ENCODE data around the gene NDUFA11.

NDUFA11 gene

DNA sequence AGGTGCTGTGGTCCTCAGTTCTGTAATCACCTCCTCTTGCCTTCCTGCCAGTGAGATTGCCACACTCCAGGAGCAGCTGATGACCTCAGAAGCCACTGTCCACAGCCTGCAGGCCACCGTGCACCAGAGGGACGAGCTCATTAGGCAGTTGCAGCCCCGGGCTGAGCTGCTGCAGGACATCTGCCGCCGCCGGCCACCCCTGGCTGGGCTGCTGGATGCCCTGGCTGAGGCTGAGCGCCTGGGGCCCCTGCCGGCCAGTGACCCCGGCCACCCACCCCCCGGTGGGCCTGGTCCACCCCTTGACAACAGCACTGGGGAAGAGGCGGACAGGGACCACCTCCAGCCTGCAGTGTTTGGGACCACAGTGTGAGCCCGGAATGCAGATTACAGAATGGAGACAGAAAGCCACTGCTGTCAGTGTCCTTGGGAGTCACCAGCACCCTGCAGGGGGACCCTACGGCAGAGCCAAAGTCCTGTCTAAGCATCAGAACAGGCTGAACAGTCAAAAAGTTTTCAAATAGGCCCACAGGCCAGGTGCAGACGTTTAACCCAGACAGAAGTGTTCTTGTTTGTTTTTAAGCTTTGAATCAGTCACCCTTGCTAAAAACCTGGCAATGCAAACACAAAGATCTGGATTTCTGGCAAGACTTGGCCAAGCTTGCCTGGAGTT lies 5.3 kb upstream of the NDUFA11 start:
- H3K4me1 Mint-ChIP-seq (ENCODE audit: low read depth) = peaks cover 4% of the 10 kb centered on the region
- DNase-seq (ENCODE audit: low spot score) = no peak
- H3K27me3 Mint-ChIP-seq (ENCODE audit: low read depth) = no peaks in the 10 kb centered on the region
- no peaks in the 10 kb centered on the region for H3K9me3 Mint-ChIP-seq
- H3K27ac Mint-ChIP-seq = no peak overlapping the region
- peaks cover 4% of the 10 kb centered on the region for H3K36me3 Mint-ChIP-seq (ENCODE audit: low read depth)
- H3K4me3 Mint-ChIP-seq = no peak overlapping the region

DNA sequence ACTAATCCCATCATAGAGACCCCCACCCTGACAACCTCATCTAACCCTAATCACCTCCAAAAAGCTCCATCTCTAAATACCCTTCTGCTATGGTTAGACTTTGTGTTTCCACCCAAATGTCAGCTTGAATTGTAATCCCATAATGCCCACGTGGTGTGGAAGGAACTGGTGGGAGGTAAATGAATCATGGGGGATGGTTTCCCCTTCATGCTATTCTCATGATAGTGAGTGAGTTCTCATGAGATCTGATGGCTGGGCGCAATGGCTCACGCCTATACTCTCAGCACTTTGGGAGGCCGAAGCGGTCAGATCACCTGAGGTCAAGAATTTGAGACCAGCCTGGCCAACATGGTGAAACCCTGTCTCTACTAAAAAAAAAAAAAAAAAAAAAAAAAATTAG lies 3.7 kb upstream of the NDUFA11 start:
- peaks cover 10% of the 10 kb centered on the region for H3K4me1 Mint-ChIP-seq (ENCODE audit: low read depth)
- peaks cover 8% of the 10 kb centered on the region for H3K36me3 Mint-ChIP-seq (ENCODE audit: low read depth)
- DNase-seq (ENCODE audit: low spot score) = peak; percentile 34
- H3K4me3 Mint-ChIP-seq = no peak overlapping the region
- no peak overlapping the region for H3K27ac Mint-ChIP-seq
- no peaks in the 10 kb centered on the region for H3K27me3 Mint-ChIP-seq (ENCODE audit: low read depth)
- no peaks in the 10 kb centered on the region for H3K9me3 Mint-ChIP-seq

DNA sequence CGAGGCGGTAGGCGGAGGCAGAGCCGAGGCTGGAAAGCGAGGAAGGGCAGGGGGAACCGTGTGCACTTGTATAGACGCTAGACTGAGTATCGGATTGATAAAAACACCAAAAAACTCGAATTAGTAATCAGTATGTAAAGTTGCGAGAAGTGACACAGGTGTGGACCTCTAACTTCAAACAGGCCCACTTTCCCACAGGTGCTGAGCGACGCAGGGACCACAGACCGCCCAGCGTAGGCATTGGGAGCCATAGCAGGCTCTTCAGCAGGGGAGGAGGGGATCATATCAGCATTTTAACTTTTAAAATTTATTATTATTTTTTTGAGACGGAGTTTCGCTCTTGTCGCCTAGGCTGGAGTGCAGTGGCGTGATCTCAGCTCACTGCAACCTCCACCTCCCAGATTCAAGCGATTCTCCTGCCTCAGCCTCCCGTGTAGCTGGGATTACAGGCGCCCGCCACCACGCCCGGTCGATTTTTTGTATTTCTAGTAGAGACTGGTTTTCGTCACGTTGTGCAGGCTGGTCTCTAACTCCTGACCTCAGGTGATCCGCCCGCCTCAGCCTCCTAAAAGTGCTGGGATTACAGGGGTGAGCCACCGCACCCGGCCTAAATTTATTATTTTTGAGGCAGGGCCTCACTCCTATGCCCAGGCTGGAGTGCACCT lies 1.7 kb upstream of the NDUFA11 start:
- H3K27me3 Mint-ChIP-seq (ENCODE audit: low read depth) = no peaks in the 10 kb centered on the region
- peaks cover 14% of the 10 kb centered on the region for H3K36me3 Mint-ChIP-seq (ENCODE audit: low read depth)
- H3K4me3 Mint-ChIP-seq = peak overlapping the region; percentile 93
- H3K9me3 Mint-ChIP-seq = no peaks in the 10 kb centered on the region
- H3K4me1 Mint-ChIP-seq (ENCODE audit: low read depth) = peaks cover 16% of the 10 kb centered on the region
- no peak for DNase-seq (ENCODE audit: low spot score)
- H3K27ac Mint-ChIP-seq = peak overlapping the region; percentile 60

DNA sequence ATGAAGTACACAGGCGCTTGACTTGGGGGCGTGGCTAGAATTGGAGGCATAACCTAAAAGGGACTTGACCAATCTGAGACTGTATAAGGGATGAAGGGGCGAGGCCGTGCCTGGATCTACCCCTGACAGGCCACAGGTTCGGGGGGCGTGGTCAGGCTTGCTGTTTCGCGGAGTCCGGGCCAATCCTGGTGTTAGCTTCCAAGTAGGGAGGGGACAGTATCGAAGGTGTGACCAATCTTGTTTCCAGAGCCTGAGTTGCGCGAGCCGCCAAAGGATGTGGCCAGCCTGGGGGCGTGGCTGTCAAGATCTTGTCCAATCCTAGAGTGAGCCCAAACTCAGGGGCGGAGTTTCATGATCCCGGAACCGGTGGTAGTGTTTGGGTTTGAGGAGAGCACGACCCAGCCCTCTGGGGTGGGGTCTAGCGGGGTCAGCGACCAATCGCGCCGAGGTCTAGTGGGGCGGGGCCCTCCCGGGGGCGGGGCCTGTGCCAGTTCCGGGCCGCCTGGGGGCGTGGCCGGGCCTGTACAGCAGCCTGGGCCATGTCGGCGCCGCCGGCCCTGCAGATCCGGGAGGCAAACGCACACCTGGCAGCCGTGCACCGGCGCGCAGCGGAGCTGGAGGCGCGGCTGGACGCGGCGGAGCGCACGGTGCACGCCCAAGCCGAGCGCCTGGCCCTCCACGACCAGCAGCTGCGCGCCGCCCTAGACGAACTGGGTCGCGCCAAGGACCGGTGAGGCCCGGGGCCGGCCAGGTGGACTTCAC lies 943 bp upstream of the NDUFA11 start, which contains the start of gene VMAC:
Gene VMAC, plus strand, starts transcription at position 521 of the 762 bp plus-strand sequence. Its CDS starts 19 bp downstream, at position 540.
- Mint-ChIP-seq H3K4me3 (peak within 1 kb of the TSS; percentile 93), H3K4me1 (ENCODE audit: low read depth) (peaks cover 16% of the 10 kb centered on the region), H3K36me3 (ENCODE audit: low read depth) (peaks cover 14% of the 10 kb centered on the region), H3K27ac (peak within 1 kb of the TSS; percentile 100), H3K9me3 (no peaks in the 10 kb centered on the region), H3K27me3 (ENCODE audit: low read depth) (no peaks in the 10 kb centered on the region)
- DNase-seq (ENCODE audit: low spot score) = peak; percentile 100

DNA sequence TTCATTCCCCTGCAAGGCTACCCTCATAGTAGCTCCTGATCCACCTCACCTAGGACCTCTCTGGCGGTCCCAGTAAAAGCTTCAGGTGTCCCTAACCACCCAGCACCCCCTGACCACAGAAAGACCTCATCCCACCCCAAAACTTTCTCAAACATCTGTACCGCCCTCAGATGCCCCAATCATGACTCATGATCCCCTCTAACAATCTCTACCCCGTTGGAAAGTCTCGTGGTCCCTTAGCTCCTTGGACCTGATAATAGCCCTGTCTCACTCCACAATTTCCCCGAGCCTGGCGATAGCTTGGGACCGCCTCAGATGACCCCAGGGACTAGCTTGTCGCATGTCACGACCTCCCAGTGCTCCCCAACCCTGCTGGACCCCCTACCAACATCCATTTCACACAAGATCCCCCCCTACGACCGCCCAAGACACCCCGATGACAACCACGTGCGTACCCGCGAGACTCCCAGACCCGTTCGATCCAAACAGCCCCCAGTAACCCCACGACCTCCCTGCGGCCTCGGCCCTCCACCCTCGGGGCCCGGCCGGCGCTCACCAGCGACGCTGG lies 450 bp downstream of the NDUFA11 start:
- Mint-ChIP-seq H3K4me3 (peak overlapping the region; percentile 93), H3K36me3 (ENCODE audit: low read depth) (peaks cover 14% of the 10 kb centered on the region), H3K4me1 (ENCODE audit: low read depth) (peaks cover 16% of the 10 kb centered on the region), H3K27ac (peak overlapping the region; percentile 100), H3K9me3 (no peaks in the 10 kb centered on the region), H3K27me3 (ENCODE audit: low read depth) (no peaks in the 10 kb centered on the region)
- peak; percentile 9 for DNase-seq (ENCODE audit: low spot score)

DNA sequence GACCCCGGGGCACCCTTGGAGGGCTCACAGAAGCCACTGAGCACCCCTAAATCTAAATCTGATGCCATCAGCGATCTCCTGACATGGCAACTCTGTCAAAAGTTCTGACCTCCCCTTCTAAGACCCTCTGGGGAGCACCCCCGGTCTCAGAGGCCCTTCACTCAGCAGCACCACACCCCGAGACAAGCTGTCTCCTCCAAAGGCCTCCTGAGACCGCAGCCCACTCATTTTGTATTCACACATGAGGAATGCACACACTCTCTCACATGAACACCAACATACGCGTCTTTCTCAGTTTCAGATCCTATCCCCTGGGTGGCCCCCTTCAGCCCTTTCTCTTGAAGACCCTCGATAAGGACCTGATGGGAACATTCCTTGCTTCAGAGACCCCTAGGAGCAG lies 2.6 kb downstream of the NDUFA11 start:
- H3K4me3 Mint-ChIP-seq = peak overlapping the region; percentile 2
- peaks cover 12% of the 10 kb centered on the region for H3K4me1 Mint-ChIP-seq (ENCODE audit: low read depth)
- no peak for DNase-seq (ENCODE audit: low spot score)
- peaks cover 12% of the 10 kb centered on the region for H3K36me3 Mint-ChIP-seq (ENCODE audit: low read depth)
- no peaks in the 10 kb centered on the region for H3K27me3 Mint-ChIP-seq (ENCODE audit: low read depth)
- H3K9me3 Mint-ChIP-seq = no peaks in the 10 kb centered on the region
- H3K27ac Mint-ChIP-seq = no peak overlapping the region

DNA sequence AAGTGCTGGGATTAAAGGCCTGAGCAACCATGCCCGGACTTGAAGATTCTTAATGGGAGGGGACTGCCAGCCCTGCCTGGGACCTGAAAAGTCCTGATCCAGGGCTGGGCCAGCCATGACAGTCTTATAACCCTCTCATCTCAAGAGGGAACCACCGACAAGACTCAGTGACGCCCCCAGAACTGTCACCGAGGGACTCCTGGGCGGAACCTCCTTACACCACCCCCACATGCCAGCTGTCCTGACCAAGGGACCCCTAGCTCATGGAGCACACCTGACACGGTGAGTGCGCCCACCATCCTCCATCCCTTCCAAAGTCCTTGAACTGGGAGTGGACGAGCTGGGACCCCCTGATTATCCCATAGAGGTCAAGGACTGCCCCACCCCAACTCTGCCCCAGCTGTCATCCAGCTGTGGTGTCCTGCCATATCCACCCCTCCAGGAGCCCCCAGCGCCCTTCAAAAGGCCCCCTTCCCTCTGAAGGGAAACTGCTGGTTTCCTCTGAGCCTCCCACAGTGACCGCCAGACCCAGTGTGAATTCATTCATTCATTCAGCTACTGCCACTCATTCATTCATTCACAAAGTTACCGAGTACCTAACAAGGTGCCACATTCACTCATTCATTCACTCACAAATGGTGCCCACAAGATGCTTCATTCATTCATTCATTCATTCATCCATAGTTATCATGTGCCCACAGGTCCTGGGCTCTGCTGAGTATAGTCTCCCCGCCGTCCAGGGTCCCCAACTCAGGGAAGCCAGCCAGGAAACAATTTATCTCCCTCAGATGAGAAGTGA lies 3.7 kb downstream of the NDUFA11 start:
- H3K36me3 Mint-ChIP-seq (ENCODE audit: low read depth) = peaks cover 15% of the 10 kb centered on the region
- peaks cover 12% of the 10 kb centered on the region for H3K4me1 Mint-ChIP-seq (ENCODE audit: low read depth)
- no peak overlapping the region for H3K27ac Mint-ChIP-seq
- DNase-seq (ENCODE audit: low spot score) = no peak
- H3K9me3 Mint-ChIP-seq = no peaks in the 10 kb centered on the region
- H3K27me3 Mint-ChIP-seq (ENCODE audit: low read depth) = no peaks in the 10 kb centered on the region
- H3K4me3 Mint-ChIP-seq = peak overlapping the region; percentile 4

DNA sequence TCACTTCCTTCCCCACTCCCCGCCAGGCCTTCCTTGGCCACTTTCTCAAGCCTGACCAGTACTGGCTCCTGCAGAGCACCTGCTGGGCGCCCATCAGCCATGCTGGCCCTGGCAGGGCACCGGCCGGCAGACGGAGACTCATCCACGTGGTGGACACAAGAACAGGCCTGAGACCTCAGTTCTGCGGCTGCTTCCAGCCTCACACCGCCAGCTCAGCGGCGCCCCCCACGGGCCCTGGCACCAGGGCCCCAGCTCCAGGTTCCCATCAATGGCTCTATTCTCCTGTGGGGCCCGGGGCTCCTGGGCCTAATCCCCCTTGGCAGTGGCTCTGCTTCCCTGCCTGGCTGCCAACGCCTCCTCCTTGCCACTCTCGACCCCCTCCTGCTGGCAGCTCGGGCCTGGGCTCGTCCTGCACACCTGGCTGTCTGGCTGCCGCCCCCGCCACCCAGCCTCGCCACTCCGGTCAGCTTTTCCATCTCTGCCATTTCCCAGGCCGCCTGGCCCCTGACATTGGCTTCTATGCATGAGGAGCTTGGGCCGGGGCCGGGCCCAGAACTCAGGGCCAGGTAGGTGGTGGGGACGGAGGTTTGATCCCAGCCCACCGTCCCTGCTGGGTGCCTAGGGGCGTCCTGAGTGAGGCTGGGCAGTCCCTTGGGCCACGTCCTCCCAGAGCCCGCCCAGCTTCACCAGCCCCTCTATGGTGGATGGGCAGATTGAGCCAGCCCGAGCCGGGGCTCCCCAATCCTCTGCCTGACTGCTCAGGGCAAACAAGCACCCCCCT lies 6.2 kb downstream of the NDUFA11 start:
- Mint-ChIP-seq H3K9me3 (no peaks in the 10 kb centered on the region), H3K36me3 (ENCODE audit: low read depth) (peaks cover 11% of the 10 kb centered on the region), H3K4me3 (no peak overlapping the region), H3K4me1 (ENCODE audit: low read depth) (peaks cover 6% of the 10 kb centered on the region), H3K27ac (no peak overlapping the region), H3K27me3 (ENCODE audit: low read depth) (no peaks in the 10 kb centered on the region)
- DNase-seq (ENCODE audit: low spot score) = no peak

DNA sequence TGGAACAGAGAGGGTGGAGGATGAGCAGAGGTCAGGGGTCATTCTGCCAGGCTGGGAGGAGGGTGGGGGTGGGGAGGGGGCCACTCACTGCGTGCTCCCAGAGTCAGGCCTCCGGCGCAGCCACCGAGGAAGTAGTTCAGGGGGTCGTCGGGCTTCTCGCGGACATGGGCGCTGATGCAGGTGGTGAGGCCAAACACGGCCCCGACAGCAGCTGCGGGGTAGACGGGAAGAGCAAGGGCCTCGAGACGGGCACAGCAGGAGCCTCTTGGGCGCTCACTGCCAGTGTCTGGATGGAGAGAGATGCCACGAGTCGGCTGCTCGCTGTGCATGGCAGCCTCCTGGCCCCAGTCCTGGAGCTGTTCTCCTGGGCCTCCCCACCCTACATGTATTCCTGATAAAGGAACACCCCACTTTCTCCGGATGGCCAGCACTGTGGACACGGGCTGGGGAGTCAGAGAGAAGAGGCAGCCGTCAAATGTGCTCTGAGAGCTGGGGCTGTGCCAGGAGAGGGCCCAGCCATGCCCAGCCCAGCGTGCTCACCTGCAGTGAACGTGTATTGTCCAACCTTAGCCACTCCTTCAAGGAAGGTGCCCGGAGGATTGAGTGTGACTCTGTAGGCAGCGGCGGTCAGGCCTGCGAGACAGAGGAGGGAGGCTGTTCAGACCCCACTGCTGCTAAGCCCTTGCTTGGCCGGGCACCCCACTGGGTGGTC lies 7.1 kb downstream of the NDUFA11 start:
- Mint-ChIP-seq H3K4me3 (no peak overlapping the region), H3K9me3 (no peaks in the 10 kb centered on the region), H3K27me3 (ENCODE audit: low read depth) (no peaks in the 10 kb centered on the region), H3K4me1 (ENCODE audit: low read depth) (peaks cover 6% of the 10 kb centered on the region), H3K36me3 (ENCODE audit: low read depth) (peaks cover 11% of the 10 kb centered on the region), H3K27ac (no peak overlapping the region)
- DNase-seq (ENCODE audit: low spot score) = no peak

DNA sequence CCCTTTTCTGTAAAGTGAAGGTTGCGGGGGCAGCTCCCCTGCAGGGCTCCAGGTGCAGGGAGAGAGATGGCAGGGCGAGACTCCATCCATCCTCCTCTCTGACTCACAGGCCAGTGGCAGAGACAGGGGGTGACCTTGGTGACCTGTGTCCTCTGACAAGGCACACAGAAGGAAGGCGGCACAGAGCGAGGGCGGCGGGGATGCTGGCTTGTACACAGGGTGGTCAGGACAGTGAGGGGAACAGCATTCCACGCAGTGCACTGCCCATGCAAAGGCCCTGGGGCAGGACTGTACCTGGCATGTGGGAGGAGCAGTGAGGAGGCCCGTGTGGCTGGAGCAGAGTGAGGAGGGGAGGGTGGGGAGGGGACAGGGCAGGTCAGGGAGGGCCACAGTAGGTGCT lies 7.7 kb downstream of the NDUFA11 start:
- Mint-ChIP-seq H3K27me3 (ENCODE audit: low read depth) (no peaks in the 10 kb centered on the region), H3K27ac (no peak overlapping the region), H3K36me3 (ENCODE audit: low read depth) (peaks cover 7% of the 10 kb centered on the region), H3K4me3 (no peak overlapping the region), H3K9me3 (no peaks in the 10 kb centered on the region), H3K4me1 (ENCODE audit: low read depth) (peaks cover under 1% of the 10 kb centered on the region)
- DNase-seq (ENCODE audit: low spot score) = no peak

DNA sequence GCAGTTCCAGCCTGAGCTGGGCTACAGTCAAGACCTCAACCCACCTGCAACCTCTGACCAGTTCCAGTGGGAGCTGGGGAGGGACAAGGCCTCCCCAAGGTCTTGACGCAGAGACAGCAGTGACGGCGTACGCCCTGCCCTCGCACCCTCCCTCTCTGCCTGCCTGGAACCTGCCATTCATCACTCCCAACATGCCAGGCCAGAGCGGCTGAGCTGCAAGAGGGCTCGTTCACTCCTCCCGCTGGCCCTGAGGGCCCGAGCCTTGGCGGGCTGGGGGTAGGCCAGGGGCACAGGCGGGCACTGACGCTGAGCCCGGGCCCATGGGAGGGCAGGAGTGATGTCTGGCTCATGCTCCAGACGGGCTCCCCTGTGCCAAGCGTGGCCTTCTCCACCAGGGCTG lies 8.2 kb downstream of the NDUFA11 start:
- Mint-ChIP-seq H3K27ac (no peak overlapping the region), H3K4me1 (ENCODE audit: low read depth) (no peaks in the 10 kb centered on the region), H3K4me3 (no peak overlapping the region), H3K9me3 (no peaks in the 10 kb centered on the region), H3K27me3 (ENCODE audit: low read depth) (no peaks in the 10 kb centered on the region), H3K36me3 (ENCODE audit: low read depth) (peaks cover 7% of the 10 kb centered on the region)
- DNase-seq (ENCODE audit: low spot score) = no peak

DNA sequence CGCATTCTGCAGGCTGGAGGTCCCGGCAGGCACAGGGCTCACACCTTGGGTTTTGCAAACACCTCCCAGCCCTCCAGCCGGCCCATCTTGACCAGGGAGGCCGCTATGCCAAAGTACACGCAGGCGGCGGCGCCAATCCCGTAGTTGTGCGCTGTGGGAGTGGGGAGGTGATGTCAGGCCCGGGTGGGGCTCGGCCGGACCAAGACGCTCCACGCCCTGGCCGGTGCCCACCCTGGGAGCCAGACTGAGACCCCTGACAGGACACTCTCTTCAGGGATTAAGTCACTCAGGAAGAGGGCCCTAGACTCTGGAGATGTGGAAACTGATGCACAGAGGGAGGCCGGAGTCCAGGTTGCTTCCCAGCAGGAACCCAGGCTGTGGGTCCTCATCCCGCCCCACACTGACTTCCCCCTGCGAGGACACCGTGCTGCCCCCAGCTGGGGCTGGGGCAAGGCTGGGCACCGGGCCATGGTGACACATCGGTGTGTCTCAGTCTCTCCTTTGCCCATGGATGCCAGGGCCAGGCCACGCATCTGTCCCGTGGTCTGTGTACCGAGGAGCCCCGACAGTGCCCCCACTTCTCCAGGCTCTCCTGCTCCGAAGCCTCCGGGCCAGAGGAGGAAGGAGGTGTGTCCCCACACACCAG lies 8.8 kb downstream of the NDUFA11 start:
- H3K27me3 Mint-ChIP-seq (ENCODE audit: low read depth) = peaks cover under 1% of the 10 kb centered on the region
- H3K4me3 Mint-ChIP-seq = no peak overlapping the region
- H3K9me3 Mint-ChIP-seq = no peaks in the 10 kb centered on the region
- H3K36me3 Mint-ChIP-seq (ENCODE audit: low read depth) = peaks cover 3% of the 10 kb centered on the region
- DNase-seq (ENCODE audit: low spot score) = no peak
- no peak overlapping the region for H3K27ac Mint-ChIP-seq
- no peaks in the 10 kb centered on the region for H3K4me1 Mint-ChIP-seq (ENCODE audit: low read depth)
